GM12865 (cell line): ENCODE results near the gene XPOT.

Experiments used
- DNase-seq: peaks from one replicate; pipeline ENCODE4 v3.0.0; 2010; ENCODE audit warnings: low read depth
- H3K4me3 ChIP-seq: 2 replicates; pipeline ENCODE4 v1.5.1; 2011; ENCODE audit warnings: mild to moderate bottlenecking, low read depth, low read length, control low read depth
- TF ChIP-seq, protein P1 (sequence below): IDR thresholded peaks from 2 replicates; pipeline ENCODE4 v1.5.1; 2011; ENCODE audit warnings: low read length, control low read depth, low read depth, inconsistent platforms; ENCODE audit not compliant: insufficient read depth; ENCODE audit errors: missing control alignments

XPOT gene

DNA sequence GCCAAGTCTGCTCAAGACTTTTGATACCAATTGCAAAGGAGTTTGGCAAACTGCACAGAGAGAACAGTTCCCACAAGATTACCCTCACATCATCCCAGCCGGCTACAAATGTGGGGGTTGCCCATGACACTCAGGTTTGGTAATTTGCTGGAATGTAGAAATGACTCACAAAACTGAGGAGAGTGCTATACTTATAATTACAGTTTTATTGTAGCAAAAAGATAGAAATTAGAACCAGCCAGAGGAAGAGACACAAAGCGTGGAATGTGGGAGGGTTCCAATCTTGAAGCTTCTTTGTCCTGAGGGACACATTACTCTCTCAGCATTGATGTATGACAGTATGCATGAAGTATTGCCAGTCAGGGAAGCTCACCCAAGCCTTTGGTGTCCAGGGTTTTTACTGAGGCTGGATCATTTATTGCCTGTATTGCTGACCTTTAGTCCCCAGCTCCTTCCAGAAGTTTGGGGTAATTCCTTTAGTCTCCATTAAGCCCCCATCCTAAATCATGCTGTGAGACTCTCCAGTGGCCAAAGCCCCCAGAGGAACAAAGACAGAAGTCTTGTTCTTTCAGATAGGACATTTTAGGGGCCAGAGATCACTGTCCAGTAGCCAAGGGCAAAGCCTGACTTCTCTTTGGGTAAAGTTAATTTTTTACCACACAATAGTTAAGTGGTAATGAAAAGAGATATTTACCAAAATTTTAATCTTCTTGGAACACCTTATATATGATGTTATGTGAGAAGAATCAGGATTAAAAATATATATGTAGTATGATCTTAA is 57.6 kb downstream of the XPOT start:
- TF ChIP-seq, protein P1, sequence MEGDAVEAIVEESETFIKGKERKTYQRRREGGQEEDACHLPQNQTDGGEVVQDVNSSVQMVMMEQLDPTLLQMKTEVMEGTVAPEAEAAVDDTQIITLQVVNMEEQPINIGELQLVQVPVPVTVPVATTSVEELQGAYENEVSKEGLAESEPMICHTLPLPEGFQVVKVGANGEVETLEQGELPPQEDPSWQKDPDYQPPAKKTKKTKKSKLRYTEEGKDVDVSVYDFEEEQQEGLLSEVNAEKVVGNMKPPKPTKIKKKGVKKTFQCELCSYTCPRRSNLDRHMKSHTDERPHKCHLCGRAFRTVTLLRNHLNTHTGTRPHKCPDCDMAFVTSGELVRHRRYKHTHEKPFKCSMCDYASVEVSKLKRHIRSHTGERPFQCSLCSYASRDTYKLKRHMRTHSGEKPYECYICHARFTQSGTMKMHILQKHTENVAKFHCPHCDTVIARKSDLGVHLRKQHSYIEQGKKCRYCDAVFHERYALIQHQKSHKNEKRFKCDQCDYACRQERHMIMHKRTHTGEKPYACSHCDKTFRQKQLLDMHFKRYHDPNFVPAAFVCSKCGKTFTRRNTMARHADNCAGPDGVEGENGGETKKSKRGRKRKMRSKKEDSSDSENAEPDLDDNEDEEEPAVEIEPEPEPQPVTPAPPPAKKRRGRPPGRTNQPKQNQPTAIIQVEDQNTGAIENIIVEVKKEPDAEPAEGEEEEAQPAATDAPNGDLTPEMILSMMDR = no peak
- no peak for DNase-seq
- H3K4me3 ChIP-seq = no peak overlapping the region

DNA sequence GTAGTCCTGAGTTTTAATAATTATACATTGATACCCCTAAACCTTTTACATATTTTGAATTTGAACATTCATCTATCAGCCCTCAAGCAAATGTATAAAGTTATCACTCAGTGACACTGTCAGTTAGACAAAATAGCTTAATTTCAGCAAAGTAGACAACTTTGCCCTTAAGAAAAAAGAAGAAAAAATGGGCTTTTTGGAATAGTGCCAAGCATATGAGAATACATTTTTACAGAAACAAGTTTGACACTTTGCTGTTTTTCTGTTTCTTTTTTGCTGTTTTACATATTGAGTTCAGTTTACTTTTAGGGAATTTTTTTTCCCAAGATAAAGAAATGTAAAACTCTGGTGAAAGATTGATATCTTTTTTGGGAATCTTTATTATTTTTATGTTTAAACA is 62.0 kb downstream of the XPOT start:
- no peak overlapping the region for H3K4me3 ChIP-seq
- TF ChIP-seq, protein P1 = no peak
- no peak for DNase-seq

DNA sequence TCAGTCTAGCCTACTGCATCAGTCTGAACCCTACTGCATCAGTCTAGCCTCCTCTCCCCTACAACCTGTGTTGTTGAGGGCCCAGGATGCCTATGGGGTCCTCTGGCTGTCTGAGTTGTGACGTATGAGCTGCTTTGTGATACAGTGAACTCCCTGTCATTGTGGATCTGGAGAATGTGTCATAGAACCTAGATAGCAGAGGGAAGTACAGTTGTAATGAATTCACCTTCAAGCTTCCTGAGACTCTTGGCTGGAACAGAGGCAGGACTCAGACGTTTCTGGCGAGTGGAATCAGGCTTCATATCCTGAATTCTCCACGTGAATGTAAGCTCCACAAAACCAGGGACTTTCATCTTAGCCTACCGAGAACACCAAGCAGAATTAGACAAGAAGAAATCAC is 64.8 kb downstream of the XPOT start:
- TF ChIP-seq, protein P1 = no peak
- no peak for DNase-seq
- H3K4me3 ChIP-seq = no peak overlapping the region

DNA sequence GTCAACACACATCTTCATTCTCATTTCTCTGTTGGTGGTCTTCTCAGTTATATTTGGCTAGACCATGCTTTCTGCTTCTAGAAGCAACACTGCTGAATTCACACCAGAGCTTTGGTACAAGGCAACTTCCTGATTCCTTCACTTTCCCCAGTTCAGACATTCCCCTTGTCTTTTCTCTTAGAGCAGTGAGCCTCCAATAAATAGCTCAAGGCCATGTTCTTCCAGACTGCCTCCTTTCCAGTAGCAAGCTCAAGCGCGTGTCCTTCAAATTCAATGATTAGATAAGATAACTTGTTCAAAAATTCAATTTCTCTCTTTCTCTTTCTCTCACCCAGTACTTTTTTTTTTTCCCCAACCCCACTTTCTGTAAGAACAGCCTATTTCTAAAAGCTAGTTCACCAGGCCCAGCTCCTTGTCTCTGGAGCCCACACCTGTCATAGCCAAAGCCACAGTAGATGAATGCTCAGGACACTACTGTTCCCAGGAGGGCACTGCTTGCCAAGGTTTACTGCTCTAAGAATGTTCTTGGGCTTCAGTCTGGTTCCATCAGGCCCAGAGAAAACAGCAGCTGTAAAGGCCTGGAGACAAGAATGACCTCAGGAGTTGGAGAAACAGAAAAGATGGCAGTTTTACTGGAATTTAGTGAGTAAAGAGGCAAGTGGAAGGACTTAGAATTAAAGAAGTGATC is 65.4 kb downstream of the XPOT start:
- TF ChIP-seq, protein P1 = no peak
- no peak overlapping the region for H3K4me3 ChIP-seq
- no peak for DNase-seq

DNA sequence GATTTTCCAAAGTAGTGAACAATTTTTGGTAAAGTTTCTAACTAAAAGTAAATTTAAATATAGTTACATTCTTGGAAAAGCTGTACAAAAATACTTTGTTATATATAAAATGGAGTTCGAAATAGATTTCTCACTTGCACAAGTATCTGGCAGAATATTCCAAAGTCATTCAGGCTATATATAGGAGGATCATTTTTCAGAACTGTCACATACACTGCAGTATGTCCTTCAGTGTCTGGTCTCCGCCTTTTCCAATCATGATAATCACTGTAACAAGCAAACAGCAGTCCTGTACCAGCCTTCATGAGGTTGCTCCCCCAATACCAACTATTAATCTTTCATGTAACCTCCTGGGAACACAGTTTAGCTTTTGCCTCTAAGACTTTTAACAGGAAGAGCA is 66.3 kb downstream of the XPOT start:
- no peak overlapping the region for H3K4me3 ChIP-seq
- DNase-seq = no peak
- TF ChIP-seq, protein P1 = no peak

DNA sequence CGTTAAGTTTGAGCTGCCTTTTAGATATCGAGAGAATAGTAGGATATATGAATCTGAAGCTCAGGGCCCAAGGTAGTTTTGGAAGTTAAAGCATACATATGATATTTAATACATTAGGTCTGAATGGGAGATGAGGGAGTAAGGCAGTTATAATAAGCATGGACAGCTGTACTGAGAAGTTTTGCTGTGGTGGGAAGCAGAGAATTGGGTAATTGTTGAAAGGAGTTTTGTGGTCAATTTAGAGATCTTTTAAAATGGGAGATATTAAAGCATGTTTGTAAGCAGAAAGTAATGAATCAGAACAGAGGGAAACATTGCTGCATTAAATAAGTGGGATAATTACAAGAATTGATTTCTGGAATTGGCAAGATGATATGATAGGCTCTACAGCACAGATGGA is 69.0 kb downstream of the XPOT start:
- DNase-seq = no peak
- H3K4me3 ChIP-seq = no peak overlapping the region

More for the DNA sequence above, 69.0 kb downstream of the XPOT start:
- TF ChIP-seq, protein P1 = no peak
